Lower leg skin (tissue), 4 donors: ENCODE data around the gene TWSG1. TPM values are rescaled to one million over a fixed set of nuclear protein-coding genes. Genes with fewer than 3 reads are reported as not detected.
A peak's percentile ranks its signal among the peaks of the same experiment; 100 is the strongest.
"Not testable (repeated sequence)": the region's sequence is repeated elsewhere in the genome, so short reads cannot be mapped to it uniquely, and the experiment has no call there.

Source experiments
- DNase-seq, 2 donors: peaks; one replicate each; pipeline ENCODE4 v3.0.0-alpha.2; 2019; ENCODE audit warnings: low spot score in 2 of 2
- H3K4me3 ChIP-seq: fragments of 200-600 bp; sonication (generic); 2 replicates; pipeline ENCODE4 v1.5.1; 2017; ENCODE audit warnings: mild to moderate bottlenecking, low read depth; ENCODE audit not compliant: poor library complexity, severe bottlenecking
- POLR2A ChIP-seq, 2 donors: fragments of 450-650 bp; IDR thresholded peaks; one replicate each; pipeline ENCODE4 v1.6.1; 2016 to 2017; ENCODE audit warnings: antibody characterized with exemption in 2 of 2, mild to moderate bottlenecking in 1 of 2, moderate library complexity in 1 of 2
- WGBS, 2 donors: methylation state at CpG; one replicate each; pipeline ENCODE4 v1.1.5; 2018; 5-methylcytosine and 5-hydroxymethylcytosine counted together
- intact Hi-C: fragments of 100-400 bp; cut with DNase I; formaldehyde crosslinking; loops from one replicate; pipeline ENCODE4 v1.15.0; 2023; ENCODE audit warnings: low total_unique reads
- total RNA-seq, 4 donors: library from RNA; depleted of rRNA; stranded (reverse); fragments of >200 nt; gene quantifications; one replicate each; pipeline ENCODE4 v1.1.0, GENCODE V29; 2016
- TF ChIP-seq, protein P1 (sequence below), 3 donors: fragments of 450-650 bp; IDR thresholded peaks; one replicate each; pipeline ENCODE4 v1.5.1; 2016; ENCODE audit warnings: antibody characterized with exemption in 3 of 3, mild to moderate bottlenecking in 3 of 3, moderate library complexity in 2 of 3

TWSG1 gene
- total RNA-seq, 4 donors from 2014 or later = 21.3 to 35.1 (median 25.3) TPM

DNA sequence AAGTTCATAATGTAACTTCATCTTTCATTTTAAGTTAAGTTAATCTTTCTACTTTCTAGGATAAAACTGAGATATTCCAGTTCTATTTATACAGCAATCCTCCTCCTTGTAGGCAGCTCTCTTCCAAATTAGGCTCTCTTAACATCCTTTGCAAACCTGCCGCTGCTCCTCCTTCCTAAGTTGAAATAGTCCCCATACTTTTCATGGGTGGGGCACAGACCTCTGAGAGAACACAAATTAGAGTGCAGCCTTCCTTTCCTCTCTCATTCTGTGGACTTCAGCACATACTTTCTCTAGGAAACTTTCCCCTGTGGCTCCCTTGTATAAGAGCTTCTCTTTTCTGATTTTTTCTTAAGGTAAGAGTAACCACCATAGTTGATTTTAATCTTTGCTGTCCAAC is 28.3 kb downstream of the TWSG1 start:
- intact Hi-C loops = loop anchor here (10.0 kb wide), 1 partner anchor 152 kb away; no protein-coding TSS in a partner anchor
- WGBS, 2 donors = 61 to 64% methylated on average over 1 of the region's 1 CpG

DNA sequence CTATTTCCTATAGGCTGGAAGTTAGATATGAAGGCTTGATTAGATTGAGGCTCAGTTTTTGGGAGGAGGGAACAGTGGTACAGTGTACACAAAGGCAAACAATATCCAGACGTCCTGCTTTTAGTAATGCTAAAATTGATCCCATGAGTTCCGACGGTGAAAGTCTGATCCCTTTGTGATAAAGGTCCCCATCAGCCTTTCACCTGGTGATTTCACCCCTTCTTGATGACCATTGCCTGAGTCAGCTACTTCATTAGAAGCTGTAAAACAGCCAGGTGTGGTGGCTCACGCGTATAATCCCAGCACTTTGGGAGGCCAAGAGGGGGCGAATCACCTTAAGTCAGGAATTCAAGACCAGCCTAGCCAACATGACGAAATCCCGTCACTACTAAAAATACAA is 29.7 kb downstream of the TWSG1 start:
- 88 to 89% methylated on average over 8 of the region's 8 CpGs for WGBS, 2 donors
- intact Hi-C loops = loop anchor here (10.0 kb wide), 1 partner anchor 151 kb away; no protein-coding TSS in a partner anchor
- no peak for DNase-seq
- no peak for TF ChIP-seq POLR2A (IDR thresholded peaks at IDR 0.05)
- TF ChIP-seq, protein P1, sequence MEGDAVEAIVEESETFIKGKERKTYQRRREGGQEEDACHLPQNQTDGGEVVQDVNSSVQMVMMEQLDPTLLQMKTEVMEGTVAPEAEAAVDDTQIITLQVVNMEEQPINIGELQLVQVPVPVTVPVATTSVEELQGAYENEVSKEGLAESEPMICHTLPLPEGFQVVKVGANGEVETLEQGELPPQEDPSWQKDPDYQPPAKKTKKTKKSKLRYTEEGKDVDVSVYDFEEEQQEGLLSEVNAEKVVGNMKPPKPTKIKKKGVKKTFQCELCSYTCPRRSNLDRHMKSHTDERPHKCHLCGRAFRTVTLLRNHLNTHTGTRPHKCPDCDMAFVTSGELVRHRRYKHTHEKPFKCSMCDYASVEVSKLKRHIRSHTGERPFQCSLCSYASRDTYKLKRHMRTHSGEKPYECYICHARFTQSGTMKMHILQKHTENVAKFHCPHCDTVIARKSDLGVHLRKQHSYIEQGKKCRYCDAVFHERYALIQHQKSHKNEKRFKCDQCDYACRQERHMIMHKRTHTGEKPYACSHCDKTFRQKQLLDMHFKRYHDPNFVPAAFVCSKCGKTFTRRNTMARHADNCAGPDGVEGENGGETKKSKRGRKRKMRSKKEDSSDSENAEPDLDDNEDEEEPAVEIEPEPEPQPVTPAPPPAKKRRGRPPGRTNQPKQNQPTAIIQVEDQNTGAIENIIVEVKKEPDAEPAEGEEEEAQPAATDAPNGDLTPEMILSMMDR (IDR thresholded peaks at IDR 0.05) = no peak
- no peak overlapping the region for H3K4me3 ChIP-seq

More for the DNA sequence above, 28.3 kb downstream of the TWSG1 start:
- TF ChIP-seq POLR2A (IDR thresholded peaks at IDR 0.05) = no peak
- TF ChIP-seq, protein P1 (IDR thresholded peaks at IDR 0.05) = no peak
- H3K4me3 ChIP-seq = no peak overlapping the region
- DNase-seq = no peak

- WGBS, 2 donors = 90 to 98% methylated on average over 7 of the region's 7 CpGs
- DNase-seq = no peak
- no peak overlapping the region for H3K4me3 ChIP-seq
- TF ChIP-seq, protein P1 (IDR thresholded peaks at IDR 0.05) = no peak
- no peak for TF ChIP-seq POLR2A (IDR thresholded peaks at IDR 0.05)
- intact Hi-C loops = loop anchor here (10.0 kb wide), 1 partner anchor 149 kb away; no protein-coding TSS in a partner anchor
Observed at GRCh38 chr18:9365406-9365805, 30.8 kb downstream of the TWSG1 start.

GRCh38 chr18:9366126-9366714 is 31.6 kb downstream of the TWSG1 start:
- H3K4me3 ChIP-seq = no peak overlapping the region
- DNase-seq = peak; percentile 61 to 86
- TF ChIP-seq POLR2A (IDR thresholded peaks at IDR 0.05) = no peak
- TF ChIP-seq, protein P1 (IDR thresholded peaks at IDR 0.05) = no peak
- 34% methylated on average over 6 of the region's 6 CpGs for WGBS, 2 donors
- intact Hi-C loops = loop anchor here (10.0 kb wide), 1 partner anchor 149 kb away; no protein-coding TSS in a partner anchor

GRCh38 chr18:9373254-9373653 is 38.7 kb downstream of the TWSG1 start:
- H3K4me3 ChIP-seq, intact Hi-C loops, DNase-seq: not testable (repeated sequence)
- 96 to 100% methylated on average over 1 of the region's 1 CpG for WGBS, 2 donors

GRCh38 chr18:9379118-9379517 is 44.5 kb downstream of the TWSG1 start:
- WGBS, 2 donors = 97% methylated on average over 6 of the region's 6 CpGs
- no peak overlapping the region for H3K4me3 ChIP-seq
- DNase-seq = no peak
- no peak for TF ChIP-seq POLR2A (IDR thresholded peaks at IDR 0.05)
- TF ChIP-seq, protein P1 (IDR thresholded peaks at IDR 0.05) = no peak
- intact Hi-C loops = no loop called here
